Measurements from ENCODE around the gene RHBDF2.
A peak's percentile ranks its signal among the peaks of the same experiment; 100 is the strongest.

DNA sequence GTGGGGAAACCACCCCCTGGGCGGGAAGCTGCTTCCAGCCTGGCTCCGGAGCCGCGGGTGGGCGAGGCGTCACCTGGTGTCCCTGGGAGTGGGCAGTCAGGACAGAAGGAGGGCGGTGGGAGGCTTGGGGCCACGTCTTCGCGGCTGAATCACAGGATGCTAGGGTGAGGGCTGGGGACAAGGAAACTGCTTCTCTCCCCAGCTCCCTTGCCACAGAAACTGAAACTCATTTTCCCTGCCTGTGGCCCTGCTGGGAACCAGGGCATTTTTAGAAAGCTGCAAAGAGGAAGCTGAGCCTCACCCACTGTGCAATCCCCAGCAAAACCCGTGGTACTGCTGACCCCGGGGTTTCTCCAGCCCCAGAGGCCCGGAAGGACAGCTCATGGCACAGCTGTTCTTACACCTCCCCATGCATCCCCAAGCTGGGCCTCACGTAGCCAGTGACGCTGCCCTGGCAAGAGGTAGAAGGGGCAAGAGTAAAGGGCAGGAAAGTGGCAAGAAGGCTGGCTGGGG lies 8.2 kb downstream of the RHBDF2 start:
- TF ChIP-seq CTCF (IDR thresholded peaks at IDR 0.05), result no peak
- TF ChIP-seq STAT6 (CRISPR knock-in tag; conservative IDR thresholded peaks at IDR 0.05; ENCODE audit: low read depth), result no peak
- no peak for TF ChIP-seq TEAD4 (CRISPR knock-in tag; IDR thresholded peaks at IDR 0.05)
- no peak for TF ChIP-seq ZNF263 (CRISPR knock-in tag; IDR thresholded peaks at IDR 0.05; ENCODE audit: low read depth)
- TF ChIP-seq, protein P1, sequence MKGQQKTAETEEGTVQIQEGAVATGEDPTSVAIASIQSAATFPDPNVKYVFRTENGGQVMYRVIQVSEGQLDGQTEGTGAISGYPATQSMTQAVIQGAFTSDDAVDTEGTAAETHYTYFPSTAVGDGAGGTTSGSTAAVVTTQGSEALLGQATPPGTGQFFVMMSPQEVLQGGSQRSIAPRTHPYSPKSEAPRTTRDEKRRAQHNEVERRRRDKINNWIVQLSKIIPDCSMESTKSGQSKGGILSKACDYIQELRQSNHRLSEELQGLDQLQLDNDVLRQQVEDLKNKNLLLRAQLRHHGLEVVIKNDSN (CRISPR knock-in tag; IDR thresholded peaks at IDR 0.05), result no peak
- TF ChIP-seq TP53 (CRISPR knock-in tag; IDR thresholded peaks at IDR 0.05), result no peak
- TF ChIP-seq CREB1 (CRISPR knock-in tag; IDR thresholded peaks at IDR 0.05), result no peak
- 0 out of 2 replicates have a peak, but pooled peaks have one; percentile 1 for TF ChIP-seq SP1 (CRISPR knock-in tag; conservative IDR thresholded peaks at IDR 0.05)
- no peak for TF ChIP-seq RELA (CRISPR knock-in tag; IDR thresholded peaks at IDR 0.05; ENCODE audit: borderline replicate concordance)
- TF ChIP-seq CBFB (CRISPR knock-in tag; IDR thresholded peaks at IDR 0.05; ENCODE audit: low read depth), result no peak
- no peak for TF ChIP-seq ATF3 (CRISPR knock-in tag; conservative IDR thresholded peaks at IDR 0.05)
- TF ChIP-seq ZNF138 (CRISPR knock-in tag; conservative IDR thresholded peaks at IDR 0.05), result no peak
- TF ChIP-seq FOXK1 (CRISPR knock-in tag; IDR thresholded peaks at IDR 0.05), result no peak

Data from WTC11 (cell line).